Prostate gland (tissue), 2 donors: Measurements from ENCODE around the gene C12orf56. TPM values are rescaled to one million over a fixed set of nuclear protein-coding genes. Genes with fewer than 3 reads are reported as not detected.
"Not testable (repeated sequence)": the region's sequence is repeated elsewhere in the genome, so short reads cannot be mapped to it uniquely, and the experiment has no call there.

Source experiments
- DNase-seq: peaks from one replicate; pipeline ENCODE4 v3.0.0-alpha.2; 2019; ENCODE audit warnings: low spot score
- H3K27ac ChIP-seq, 2 donors: fragments of 200-600 bp; sonication (generic); 2 replicates each; pipeline ENCODE4 v1.5.1; 2017 to 2019
- H3K27me3 ChIP-seq: fragments of 200-600 bp; sonication (generic); replicated peaks from 2 replicates; pipeline ENCODE4 v1.5.1; 2019; ENCODE audit not compliant: insufficient read depth
- H3K36me3 ChIP-seq, 2 donors: fragments of 200-600 bp; sonication (generic); 1 replicate in 1 of 2; 2 replicates in 1 of 2; pipeline versions ENCODE4 v1.5.1 to v1.8.1; 2017 to 2019
- H3K4me1 ChIP-seq: fragments of 200-600 bp; sonication (generic); replicated peaks from 2 replicates; pipeline ENCODE4 v1.5.1; 2019
- H3K4me3 ChIP-seq, 2 donors: fragments of 200-600 bp; sonication (generic); 2 replicates each; pipeline ENCODE4 v1.5.1; 2017 to 2019
- H3K9me3 ChIP-seq: fragments of 200-600 bp; sonication (generic); 2 replicates; pipeline ENCODE4 v1.5.1; 2017
- CTCF ChIP-seq, 4 experiments: fragments of 200-600 bp in 2 of 4; fragments of 450-650 bp in 2 of 4; sonication (generic) in 2 of 4; IDR thresholded peaks; 1 replicate in 3 of 4; 2 replicates in 1 of 4; pipeline ENCODE4 v1.5.1; 2016 to 2019; ENCODE audit warnings: antibody characterized with exemption in 4 of 4, mild to moderate bottlenecking in 2 of 4, moderate library complexity in 2 of 4
- POLR2A ChIP-seq: fragments of 450-650 bp; IDR thresholded peaks from one replicate; pipeline ENCODE4 v1.6.1; 2016; ENCODE audit warnings: antibody characterized with exemption, mild to moderate bottlenecking
- POLR2AphosphoS5 ChIP-seq: sonication (generic); formaldehyde crosslinking; IDR thresholded peaks from one replicate; pipeline ENCODE4 v1.6.1; 2017; ENCODE audit warnings: antibody characterized with exemption
- WGBS: methylation state at CpG from one replicate; pipeline ENCODE4 v1.1.5; 2018; 5-methylcytosine and 5-hydroxymethylcytosine counted together
- intact Hi-C: fragments of 100-400 bp; cut with DNase I; formaldehyde crosslinking; loops from one replicate; pipeline ENCODE4 v1.14.2; 2022
- total RNA-seq, 2 donors: library from RNA; depleted of rRNA; stranded (reverse); fragments of >200 nt; gene quantifications; one replicate each; pipeline ENCODE4 v1.1.0, GENCODE V29; 2016

Gene C12orf56
- total RNA-seq, 2 donors from 2014 or later, result 0.91 to 2.1 TPM

- H3K4me3 ChIP-seq, result no peak overlapping the region
- no peak overlapping the region for H3K27ac ChIP-seq
- TF ChIP-seq CTCF (IDR thresholded peaks at IDR 0.05) (no peak), POLR2A (no peak), POLR2AphosphoS5 (no peak)
- intact Hi-C loops, result no loop called here
- no peaks in the 10 kb centered on the region for H3K27me3 ChIP-seq
- no peak for DNase-seq
- no peaks in the 10 kb centered on the region for H3K36me3 ChIP-seq
- WGBS, result 96% methylated on average over 5 of the region's 5 CpGs
- no peaks in the 10 kb centered on the region for H3K4me1 ChIP-seq
- H3K9me3 ChIP-seq, result no peaks in the 10 kb centered on the region
These were observed 39.3 kb downstream of the C12orf56 start for GRCh38 chr12:64351265-64351664.

DNA sequence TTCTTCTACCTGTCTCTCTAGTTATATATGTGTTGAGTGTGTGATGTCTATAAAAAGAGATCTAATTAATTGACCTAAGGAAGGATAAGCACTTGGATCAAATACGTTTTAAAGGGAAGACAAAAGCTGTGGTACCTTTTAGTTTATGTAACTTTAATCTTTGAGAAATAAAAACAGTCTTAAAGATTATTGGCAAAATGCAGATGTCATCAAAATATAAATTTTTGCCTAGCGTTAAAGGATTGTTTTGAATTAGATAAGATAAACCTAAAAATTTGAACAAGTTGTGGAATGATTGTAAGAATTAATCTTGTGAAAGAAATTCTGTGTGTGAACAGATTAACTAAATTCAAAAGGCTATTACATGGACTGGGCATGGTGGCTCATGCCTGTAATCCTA, 42.9 kb downstream of the C12orf56 start:
- H3K4me1 ChIP-seq, result no peaks in the 10 kb centered on the region
- intact Hi-C loops, result no loop called here
- no peaks in the 10 kb centered on the region for H3K36me3 ChIP-seq
- no peaks in the 10 kb centered on the region for H3K9me3 ChIP-seq
- H3K4me3 ChIP-seq, result no peak overlapping the region
- DNase-seq, result no peak
- H3K27me3 ChIP-seq, result no peaks in the 10 kb centered on the region
- no peak overlapping the region for H3K27ac ChIP-seq
- 89% methylated on average over 2 of the region's 2 CpGs for WGBS
- TF ChIP-seq POLR2AphosphoS5 (no peak), POLR2A (no peak), CTCF (IDR thresholded peaks at IDR 0.05) (no peak)

- H3K9me3 ChIP-seq, H3K27me3 ChIP-seq, DNase-seq, H3K36me3 ChIP-seq, H3K4me1 ChIP-seq, H3K27ac ChIP-seq, H3K4me3 ChIP-seq, intact Hi-C loops: not testable (repeated sequence)
- 93% methylated on average over 4 of the region's 4 CpGs for WGBS
These were observed 45.9 kb downstream of the C12orf56 start for GRCh38 chr12:64344631-64345030.

- WGBS, result 41% methylated on average over 2 of the region's 2 CpGs
- intact Hi-C loops, H3K27me3 ChIP-seq, H3K4me1 ChIP-seq, H3K36me3 ChIP-seq, DNase-seq, H3K4me3 ChIP-seq, H3K27ac ChIP-seq, H3K9me3 ChIP-seq: not testable (repeated sequence)
These were observed 50.0 kb downstream of the C12orf56 start for GRCh38 chr12:64340546-64340945.

- no peaks in the 10 kb centered on the region for H3K4me1 ChIP-seq
- WGBS, result 92% methylated on average over 4 of the region's 4 CpGs
- H3K9me3 ChIP-seq, result no peaks in the 10 kb centered on the region
- intact Hi-C loops, result no loop called here
- TF ChIP-seq POLR2AphosphoS5 (no peak), CTCF (IDR thresholded peaks at IDR 0.05) (no peak), POLR2A (no peak)
- DNase-seq, result no peak
- no peaks in the 10 kb centered on the region for H3K27me3 ChIP-seq
- H3K4me3 ChIP-seq, result no peak overlapping the region
- no peak overlapping the region for H3K27ac ChIP-seq
- H3K36me3 ChIP-seq, result no peaks in the 10 kb centered on the region
These were observed 54.6 kb downstream of the C12orf56 start for GRCh38 chr12:64335886-64336466.

GRCh38 chr12:64332938-64333337, 57.6 kb downstream of the C12orf56 start:
- TF ChIP-seq POLR2AphosphoS5 (no peak), CTCF (IDR thresholded peaks at IDR 0.05) (no peak), POLR2A (no peak)
- no peak for DNase-seq
- Histone ChIP-seq H3K27me3 (no peaks in the 10 kb centered on the region), H3K4me3 (no peak overlapping the region), H3K36me3 (no peaks in the 10 kb centered on the region), H3K27ac (no peak overlapping the region), H3K4me1 (no peaks in the 10 kb centered on the region), H3K9me3 (no peaks in the 10 kb centered on the region)
- 76% methylated on average over 2 of the region's 2 CpGs for WGBS
- intact Hi-C loops, result no loop called here
